Uterus (tissue), 4 donors: ENCODE results near the gene UBC. TPM values are rescaled to one million over a fixed set of nuclear protein-coding genes. Genes with fewer than 3 reads are reported as not detected.
"Not testable (repeated sequence)": the region's sequence is repeated elsewhere in the genome, so short reads cannot be mapped to it uniquely, and the experiment has no call there.

Source experiments
- DNase-seq, 2 donors: peaks; one replicate each; pipeline ENCODE4 v3.0.0-alpha.2; 2019 to 2020
- H3K27ac ChIP-seq, 2 donors: fragments of 200-600 bp; sonication (generic); 1 replicate in 1 of 2; 2 replicates in 1 of 2; pipeline ENCODE4 v1.5.1; 2016 to 2018
- H3K27me3 ChIP-seq, 2 donors: fragments of 200-600 bp; sonication (generic); one replicate each; pipeline ENCODE4 v1.5.1; 2018 to 2019; ENCODE audit warnings: control low read depth in 1 of 2
- H3K36me3 ChIP-seq, 2 donors: fragments of 200-600 bp; sonication (generic); one replicate each; pipeline ENCODE4 v1.5.1; 2019; ENCODE audit warnings: control low read depth in 1 of 2
- H3K4me1 ChIP-seq, 2 donors: fragments of 200-600 bp; sonication (generic); one replicate each; pipeline ENCODE4 v1.5.1; 2018 to 2019; ENCODE audit warnings: control low read depth in 1 of 2
- H3K4me3 ChIP-seq, 2 donors: fragments of 200-600 bp; sonication (generic); 1 replicate in 1 of 2; 2 replicates in 1 of 2; pipeline ENCODE4 v1.5.1; 2018 to 2019; ENCODE audit warnings: mild to moderate bottlenecking in 1 of 2
- H3K9me3 ChIP-seq, 2 donors: fragments of 200-600 bp; sonication (generic); one replicate each; pipeline ENCODE4 v1.5.1; 2019; ENCODE audit warnings: control low read depth in 1 of 2
- POLR2A ChIP-seq, 2 donors: fragments of 450-650 bp; IDR thresholded peaks; one replicate each; pipeline ENCODE4 v1.6.1; 2016; ENCODE audit warnings: antibody characterized with exemption in 2 of 2, mild to moderate bottlenecking in 1 of 2, moderate library complexity in 1 of 2
- intact Hi-C: fragments of 100-400 bp; cut with DNase I; formaldehyde crosslinking; loops from one replicate; pipeline ENCODE4 v1.15.1; 2023; ENCODE audit warnings: low total_unique reads
- total RNA-seq, 4 donors: library from RNA; depleted of rRNA in 3 of 4; stranded (reverse); fragments of >200 nt in 3 of 4; gene quantifications; one replicate each; pipeline versions ENCODE4 v1.1.0 to v1.2.4, GENCODE V29; 2014 to 2023
- TF ChIP-seq, protein P1 (sequence below), 4 experiments: fragments of 200-600 bp in 2 of 4; fragments of 450-650 bp in 2 of 4; sonication (generic) in 2 of 4; IDR thresholded peaks; one replicate each; pipeline ENCODE4 v1.5.1; 2016 to 2019; ENCODE audit warnings: antibody characterized with exemption in 4 of 4, mild to moderate bottlenecking in 2 of 4, moderate library complexity in 1 of 4
- donor health status: DM: yes; HTN: yes; CAD: no.

Gene UBC
- total RNA-seq, 4 donors from 2014 or later, result 821 to 1,719 (median 1,034) TPM

DNA sequence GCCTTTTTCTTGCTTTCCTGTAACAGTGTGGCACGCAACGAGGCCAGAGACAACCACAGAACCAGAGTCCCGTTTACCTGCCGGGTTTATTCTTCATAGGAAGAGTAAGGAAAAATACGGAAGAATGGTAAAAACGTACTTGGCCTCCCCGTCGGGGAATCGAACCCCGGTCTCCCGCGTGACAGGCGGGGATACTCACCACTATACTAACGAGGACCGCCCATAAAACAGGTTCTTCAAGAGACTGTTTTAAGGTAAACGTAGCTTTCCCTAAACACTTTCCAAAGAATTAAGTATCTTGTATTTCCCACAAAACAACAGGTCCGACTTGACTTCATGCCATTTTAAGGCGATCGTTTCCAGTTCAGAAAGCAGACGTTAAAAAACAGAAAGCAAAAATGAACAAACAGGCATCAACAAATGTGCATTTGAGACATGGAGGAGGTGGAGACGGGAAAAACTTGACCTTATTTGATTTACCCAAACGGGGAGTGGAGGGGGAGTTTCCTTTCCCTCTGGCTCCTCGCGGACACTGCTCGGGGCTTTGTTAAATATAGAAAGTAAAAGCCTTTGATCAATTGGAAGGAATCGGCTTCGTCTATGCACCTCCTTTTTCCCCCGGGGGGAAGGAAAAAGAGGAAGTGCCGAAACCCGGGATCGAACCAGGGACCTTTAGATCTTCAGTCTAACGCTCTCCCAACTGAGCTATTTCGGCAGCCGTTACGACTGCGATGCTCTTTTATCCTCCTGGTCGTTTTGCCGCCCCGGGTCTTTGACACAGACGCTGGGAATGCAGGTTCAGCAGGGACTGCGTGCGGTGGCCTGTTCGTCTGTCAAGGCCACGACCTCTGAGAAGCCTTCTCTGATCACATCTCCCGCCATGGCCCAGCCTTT lies 13.0 kb upstream of the UBC start:
- no peaks in the 10 kb centered on the region for H3K27me3 ChIP-seq
- no peaks in the 10 kb centered on the region for H3K9me3 ChIP-seq
- peak overlapping the region; percentile 48 to 70 for H3K4me3 ChIP-seq
- intact Hi-C loops, result no loop called here
- TF ChIP-seq POLR2A (IDR thresholded peaks at IDR 0.05), result no peak
- TF ChIP-seq, protein P1, sequence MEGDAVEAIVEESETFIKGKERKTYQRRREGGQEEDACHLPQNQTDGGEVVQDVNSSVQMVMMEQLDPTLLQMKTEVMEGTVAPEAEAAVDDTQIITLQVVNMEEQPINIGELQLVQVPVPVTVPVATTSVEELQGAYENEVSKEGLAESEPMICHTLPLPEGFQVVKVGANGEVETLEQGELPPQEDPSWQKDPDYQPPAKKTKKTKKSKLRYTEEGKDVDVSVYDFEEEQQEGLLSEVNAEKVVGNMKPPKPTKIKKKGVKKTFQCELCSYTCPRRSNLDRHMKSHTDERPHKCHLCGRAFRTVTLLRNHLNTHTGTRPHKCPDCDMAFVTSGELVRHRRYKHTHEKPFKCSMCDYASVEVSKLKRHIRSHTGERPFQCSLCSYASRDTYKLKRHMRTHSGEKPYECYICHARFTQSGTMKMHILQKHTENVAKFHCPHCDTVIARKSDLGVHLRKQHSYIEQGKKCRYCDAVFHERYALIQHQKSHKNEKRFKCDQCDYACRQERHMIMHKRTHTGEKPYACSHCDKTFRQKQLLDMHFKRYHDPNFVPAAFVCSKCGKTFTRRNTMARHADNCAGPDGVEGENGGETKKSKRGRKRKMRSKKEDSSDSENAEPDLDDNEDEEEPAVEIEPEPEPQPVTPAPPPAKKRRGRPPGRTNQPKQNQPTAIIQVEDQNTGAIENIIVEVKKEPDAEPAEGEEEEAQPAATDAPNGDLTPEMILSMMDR (IDR thresholded peaks at IDR 0.05), result no peak
- H3K27ac ChIP-seq, result peak overlapping the region; percentile 97 to 98
- H3K36me3 ChIP-seq, result no peaks in the 10 kb centered on the region
- DNase-seq, result peak; percentile 91 to 93
- H3K4me1 ChIP-seq, result no peaks in the 10 kb centered on the region

DNA sequence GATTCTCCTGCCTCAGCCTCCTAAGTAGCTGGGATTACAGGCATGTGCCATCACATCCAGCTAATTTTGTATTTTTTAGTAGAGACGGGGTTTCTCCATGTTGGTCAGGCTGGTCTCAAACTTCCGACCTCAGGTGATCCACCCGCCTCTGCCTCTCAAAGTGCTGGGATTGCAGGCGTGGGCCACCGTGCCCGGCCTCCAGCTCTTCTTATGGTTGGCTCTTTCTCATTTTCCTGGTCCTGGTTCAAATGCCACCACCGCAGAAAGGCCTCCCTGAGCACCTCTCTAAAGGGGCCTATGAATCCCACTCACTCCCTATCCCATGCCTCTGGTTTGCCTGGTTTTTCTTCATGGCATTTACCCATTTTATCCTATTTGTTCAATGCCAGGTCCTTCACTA lies 11.3 kb upstream of the UBC start:
- H3K27ac ChIP-seq, result peak overlapping the region in 1 of 2 donors; percentile 98
- H3K4me1 ChIP-seq, H3K36me3 ChIP-seq, H3K4me3 ChIP-seq, H3K27me3 ChIP-seq, H3K9me3 ChIP-seq, DNase-seq, intact Hi-C loops: not testable (repeated sequence)

DNA sequence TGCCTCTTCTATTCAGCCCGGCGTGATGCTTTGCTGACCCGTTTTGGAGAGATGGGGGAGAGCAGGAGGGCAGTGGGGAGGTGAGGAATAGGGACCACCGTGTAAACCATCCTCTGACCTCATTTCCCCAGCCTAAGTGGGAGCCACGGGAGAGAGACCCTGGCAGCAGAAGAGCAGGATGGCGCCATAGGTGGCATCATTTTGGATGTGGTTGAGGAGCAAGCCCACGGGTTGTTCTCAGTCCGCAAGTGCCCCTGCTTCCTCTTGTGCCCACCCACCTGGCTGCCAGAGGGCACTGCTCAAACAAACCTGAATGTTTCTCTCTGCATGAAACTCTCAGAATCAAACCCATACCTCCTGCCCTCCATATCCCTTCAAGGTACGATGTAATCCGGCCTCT lies 10.7 kb upstream of the UBC start:
- intact Hi-C loops, result no loop called here
- Histone ChIP-seq H3K27ac (peak overlapping the region in 1 of 2 donors; percentile 40), H3K9me3 (no peaks in the 10 kb centered on the region), H3K4me1 (no peaks in the 10 kb centered on the region), H3K27me3 (no peaks in the 10 kb centered on the region), H3K36me3 (no peaks in the 10 kb centered on the region), H3K4me3 (no peak overlapping the region)
- TF ChIP-seq POLR2A (IDR thresholded peaks at IDR 0.05), result no peak
- TF ChIP-seq, protein P1 (IDR thresholded peaks at IDR 0.05), result no peak
- no peak for DNase-seq

DNA sequence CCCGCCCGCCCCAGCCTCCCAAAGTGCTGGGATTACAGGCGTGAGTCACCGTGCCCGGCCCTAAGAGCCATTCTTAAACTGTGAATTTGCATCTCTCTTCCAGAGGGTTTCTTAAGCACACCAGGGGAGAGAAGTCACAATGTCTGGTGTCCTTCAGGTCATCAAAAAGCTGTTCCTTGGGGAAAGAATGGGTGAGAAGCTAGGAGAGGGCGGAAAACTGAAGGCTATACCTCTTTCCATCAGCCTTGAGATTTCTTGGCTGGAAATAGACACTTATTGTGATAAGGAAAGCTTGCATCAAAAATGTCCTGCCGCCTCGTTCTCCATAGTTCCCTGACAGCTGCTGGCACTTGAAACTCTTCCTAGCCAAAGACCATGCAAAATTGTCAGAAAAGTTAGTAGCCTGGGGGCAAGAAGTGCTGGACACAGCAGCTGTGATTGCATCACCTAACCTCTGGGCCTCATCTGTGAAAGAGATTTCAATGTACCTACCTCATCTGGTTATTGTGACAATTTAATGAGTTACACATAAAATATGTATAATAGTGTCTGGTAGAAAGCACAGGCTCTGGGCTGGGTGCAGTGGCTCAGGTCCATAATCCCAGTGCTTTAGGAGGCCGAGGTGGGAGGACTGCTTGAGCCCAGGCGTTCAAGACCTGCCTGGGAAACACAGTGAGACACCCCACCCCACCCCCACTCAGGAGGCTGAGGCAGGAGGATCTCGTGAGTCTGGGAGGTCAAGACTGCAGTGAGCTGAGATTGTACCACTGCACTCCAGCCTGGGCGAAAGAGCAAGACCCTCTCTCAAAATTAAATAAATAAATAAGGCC lies 9.7 kb upstream of the UBC start:
- Histone ChIP-seq H3K36me3 (no peaks in the 10 kb centered on the region), H3K27me3 (no peaks in the 10 kb centered on the region), H3K4me3 (no peak overlapping the region), H3K27ac (peak overlapping the region; percentile 29 to 40), H3K9me3 (no peaks in the 10 kb centered on the region), H3K4me1 (no peaks in the 10 kb centered on the region)
- DNase-seq, result peak in 1 of 2 donors; percentile 51
- intact Hi-C loops, result no loop called here
- TF ChIP-seq, protein P1 (IDR thresholded peaks at IDR 0.05), result no peak
- TF ChIP-seq POLR2A (IDR thresholded peaks at IDR 0.05), result no peak

DNA sequence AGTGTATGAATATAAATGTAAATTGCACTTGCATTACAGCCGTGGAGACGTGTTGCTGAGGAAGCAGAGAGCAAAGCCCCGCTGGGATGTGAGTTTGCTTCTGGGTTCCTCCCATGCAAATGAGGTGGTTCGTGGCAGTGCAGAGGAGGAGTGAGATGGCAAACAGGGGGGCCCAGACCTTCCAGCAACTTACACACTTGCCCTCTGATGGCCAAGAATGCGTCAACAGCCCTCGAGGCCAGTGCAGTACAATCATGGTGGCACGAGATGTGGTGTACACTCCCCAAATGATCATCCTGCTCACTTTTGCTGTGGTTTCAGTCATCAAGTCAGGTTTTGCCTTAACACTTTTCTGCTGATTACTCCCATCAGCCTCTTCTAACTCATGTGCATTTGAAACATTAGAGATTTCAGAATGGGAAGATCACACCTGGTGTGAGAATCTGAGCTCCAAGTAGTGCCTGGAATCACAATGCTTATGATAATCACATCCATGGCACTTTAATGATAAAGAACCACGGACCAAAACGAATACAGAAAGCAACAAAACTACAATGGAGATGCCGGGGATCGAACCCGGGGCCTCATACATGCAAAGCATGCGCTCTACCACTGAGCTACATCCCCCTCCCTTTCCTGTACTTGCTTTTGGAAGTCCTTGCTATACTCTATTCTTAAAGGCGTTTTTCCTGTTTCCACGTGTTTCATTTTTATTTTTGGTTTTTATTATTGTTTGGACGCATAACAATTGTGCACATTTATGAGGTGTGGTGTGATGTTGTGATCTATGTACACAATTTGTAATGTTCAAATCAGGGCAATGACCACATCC lies 7.0 kb upstream of the UBC start:
- TF ChIP-seq, protein P1 (IDR thresholded peaks at IDR 0.05), result no peak
- TF ChIP-seq POLR2A (IDR thresholded peaks at IDR 0.05), result no peak
- no peaks in the 10 kb centered on the region for H3K36me3 ChIP-seq
- H3K4me3 ChIP-seq, result peak overlapping the region; percentile 22 to 24
- peak in 1 of 2 donors; percentile 57 for DNase-seq
- no peaks in the 10 kb centered on the region for H3K9me3 ChIP-seq
- peaks cover 6 to 10% of the 10 kb centered on the region in 2 donors for H3K4me1 ChIP-seq
- intact Hi-C loops, result no loop called here
- no peaks in the 10 kb centered on the region for H3K27me3 ChIP-seq
- H3K27ac ChIP-seq, result peak overlapping the region; percentile 99 to 100
